Measurements from ENCODE around the gene KIF1C.

Gene KIF1C

GRCh38 chr17:4948166-4948930, 49.4 kb upstream of the KIF1C start, which contains the start of gene PFN1 (continued):
- no peak for TF ChIP-seq MZF1 (tag by site-specific recombination; IDR thresholded peaks at IDR 0.05; ENCODE audit: borderline replicate concordance)
- no peak for TF ChIP-seq ZNF140 (tag by site-specific recombination; IDR thresholded peaks at IDR 0.05)
- no peak for TF ChIP-seq ZNF214 (tag by site-specific recombination; IDR thresholded peaks at IDR 0.05; ENCODE audit: borderline replicate concordance)
- no peak for TF ChIP-seq ZNF223 (tag by site-specific recombination; IDR thresholded peaks at IDR 0.05)
- TF ChIP-seq ZNF623 (tag by site-specific recombination; IDR thresholded peaks at IDR 0.05), result 0 out of 2 replicates have a peak, but pooled peaks have one; percentile 4
- TF ChIP-seq, protein P1, sequence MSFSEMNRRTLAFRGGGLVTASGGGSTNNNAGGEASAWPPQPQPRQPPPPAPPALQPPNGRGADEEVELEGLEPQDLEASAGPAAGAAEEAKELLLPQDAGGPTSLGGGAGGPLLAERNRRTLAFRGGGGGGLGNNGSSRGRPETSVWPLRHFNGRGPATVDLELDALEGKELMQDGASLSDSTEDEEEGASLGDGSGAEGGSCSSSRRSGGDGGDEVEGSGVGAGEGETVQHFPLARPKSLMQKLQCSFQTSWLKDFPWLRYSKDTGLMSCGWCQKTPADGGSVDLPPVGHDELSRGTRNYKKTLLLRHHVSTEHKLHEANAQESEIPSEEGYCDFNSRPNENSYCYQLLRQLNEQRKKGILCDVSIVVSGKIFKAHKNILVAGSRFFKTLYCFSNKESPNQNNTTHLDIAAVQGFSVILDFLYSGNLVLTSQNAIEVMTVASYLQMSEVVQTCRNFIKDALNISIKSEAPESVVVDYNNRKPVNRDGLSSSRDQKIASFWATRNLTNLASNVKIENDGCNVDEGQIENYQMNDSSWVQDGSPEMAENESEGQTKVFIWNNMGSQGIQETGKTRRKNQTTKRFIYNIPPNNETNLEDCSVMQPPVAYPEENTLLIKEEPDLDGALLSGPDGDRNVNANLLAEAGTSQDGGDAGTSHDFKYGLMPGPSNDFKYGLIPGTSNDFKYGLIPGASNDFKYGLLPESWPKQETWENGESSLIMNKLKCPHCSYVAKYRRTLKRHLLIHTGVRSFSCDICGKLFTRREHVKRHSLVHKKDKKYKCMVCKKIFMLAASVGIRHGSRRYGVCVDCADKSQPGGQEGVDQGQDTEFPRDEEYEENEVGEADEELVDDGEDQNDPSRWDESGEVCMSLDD (tag by site-specific recombination; IDR thresholded peaks at IDR 0.05), result peak; percentile 75

DNA sequence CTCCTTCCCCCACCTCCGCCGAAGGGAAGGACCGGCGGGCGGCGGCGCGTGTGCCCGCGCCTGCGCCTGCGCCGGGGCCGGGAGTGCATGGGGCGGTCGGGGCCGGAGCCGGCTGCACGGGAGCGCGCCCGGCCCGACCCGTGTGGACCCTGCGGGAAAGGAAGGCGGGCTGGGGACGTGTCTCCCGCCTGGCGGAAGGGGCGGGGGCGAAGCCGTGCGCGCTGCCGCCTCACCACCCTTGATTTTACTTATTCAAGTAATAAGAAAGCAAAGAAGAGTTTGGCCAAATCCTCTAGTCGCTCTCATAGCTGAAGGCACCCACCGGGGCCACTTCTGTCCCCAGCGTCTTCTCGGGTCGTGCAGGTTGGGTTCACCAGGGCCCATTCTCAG, 48.8 kb upstream of the KIF1C start:
- Histone ChIP-seq H3K4me1 (ENCODE audit: control insufficient read depth, insufficient read depth, low read length) (peaks cover 21% of the 10 kb centered on the region), H3K36me3 (ENCODE audit: control insufficient read depth in 2 of 2, insufficient read depth in 1 of 2, low read length in 2 of 2) (peaks cover 16 to 34% of the 10 kb centered on the region in 2 experiments), H3K27ac (ENCODE audit: extremely low read depth, low read depth, low read length) (peak overlapping the region; percentile 99), H3K4me3 (ENCODE audit: low read depth, low read length) (peak overlapping the region; percentile 97), H3K9me3 (ENCODE audit: control insufficient read depth, insufficient read depth, low read depth, low read length) (no peaks in the 10 kb centered on the region)
- TF ChIP-seq ZNF146 (tag by site-specific recombination; IDR thresholded peaks at IDR 0.05), result no peak
- no peak for TF ChIP-seq TCF7L2 (IDR thresholded peaks at IDR 0.05; ENCODE audit: borderline replicate concordance, low read depth, low read length)
- peak; percentile 67 for TF ChIP-seq ZNF341 (tag by site-specific recombination; IDR thresholded peaks at IDR 0.05; ENCODE audit: low read depth)
- TF ChIP-seq GLIS2 (tag by site-specific recombination; IDR thresholded peaks at IDR 0.05), result peak; percentile 43; the same call in 1 of the 2 replicates
- TF ChIP-seq ZBTB17 (tag by site-specific recombination; IDR thresholded peaks at IDR 0.05), result 0 out of 2 replicates have a peak, but pooled peaks have one; percentile 5
- no peak for TF ChIP-seq ZBTB26 (tag by site-specific recombination; optimal IDR thresholded peaks at IDR 0.05)
- TF ChIP-seq IKZF3 (tag by site-specific recombination; IDR thresholded peaks at IDR 0.05), result 0 out of 2 replicates have a peak, but pooled peaks have one; percentile 84
- TF ChIP-seq ZNF561 (tag by site-specific recombination; IDR thresholded peaks at IDR 0.05; ENCODE audit: borderline replicate concordance), result 0 out of 2 replicates have a peak, but pooled peaks have one; percentile 18
- TF ChIP-seq WT1 (tag by site-specific recombination; IDR thresholded peaks at IDR 0.05), result no peak
- TF ChIP-seq GLI2 (tag by site-specific recombination; IDR thresholded peaks at IDR 0.05; ENCODE audit: borderline replicate concordance, low read depth), result no peak
- no peak; the same call in 1 of the 2 replicates for TF ChIP-seq ZXDB (tag by site-specific recombination; IDR thresholded peaks at IDR 0.05)
- TF ChIP-seq PBX3 (CRISPR knock-in tag; IDR thresholded peaks at IDR 0.05), result peak; percentile 26; the same call in 1 of the 2 replicates
- TF ChIP-seq BCL11A (tag by site-specific recombination; IDR thresholded peaks at IDR 0.05; ENCODE audit: low read depth), result 0 out of 2 replicates have a peak, but pooled peaks have one; percentile 52
- TF ChIP-seq, protein P2, sequence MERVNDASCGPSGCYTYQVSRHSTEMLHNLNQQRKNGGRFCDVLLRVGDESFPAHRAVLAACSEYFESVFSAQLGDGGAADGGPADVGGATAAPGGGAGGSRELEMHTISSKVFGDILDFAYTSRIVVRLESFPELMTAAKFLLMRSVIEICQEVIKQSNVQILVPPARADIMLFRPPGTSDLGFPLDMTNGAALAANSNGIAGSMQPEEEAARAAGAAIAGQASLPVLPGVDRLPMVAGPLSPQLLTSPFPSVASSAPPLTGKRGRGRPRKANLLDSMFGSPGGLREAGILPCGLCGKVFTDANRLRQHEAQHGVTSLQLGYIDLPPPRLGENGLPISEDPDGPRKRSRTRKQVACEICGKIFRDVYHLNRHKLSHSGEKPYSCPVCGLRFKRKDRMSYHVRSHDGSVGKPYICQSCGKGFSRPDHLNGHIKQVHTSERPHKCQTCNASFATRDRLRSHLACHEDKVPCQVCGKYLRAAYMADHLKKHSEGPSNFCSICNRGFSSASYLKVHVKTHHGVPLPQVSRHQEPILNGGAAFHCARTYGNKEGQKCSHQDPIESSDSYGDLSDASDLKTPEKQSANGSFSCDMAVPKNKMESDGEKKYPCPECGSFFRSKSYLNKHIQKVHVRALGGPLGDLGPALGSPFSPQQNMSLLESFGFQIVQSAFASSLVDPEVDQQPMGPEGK (tag by site-specific recombination; IDR thresholded peaks at IDR 0.05), result peak; percentile 12; the same call in 1 of the 2 replicates
- peak; percentile 64; the same call in 1 of the 2 replicates for TF ChIP-seq ZNF335 (tag by site-specific recombination; conservative IDR thresholded peaks at IDR 0.05)
- TF ChIP-seq ZNF239 (tag by site-specific recombination; IDR thresholded peaks at IDR 0.05), result no peak
- TF ChIP-seq SP2 (tag by site-specific recombination; IDR thresholded peaks at IDR 0.05), result peak; percentile 46
- TF ChIP-seq YY1 (tag by site-specific recombination; IDR thresholded peaks at IDR 0.05), result no peak
- TF ChIP-seq ZSCAN5A (tag by site-specific recombination; IDR thresholded peaks at IDR 0.05), result no peak
- no peak for TF ChIP-seq SCRT2 (tag by site-specific recombination; IDR thresholded peaks at IDR 0.05)
- TF ChIP-seq ZBTB7A (tag by site-specific recombination; IDR thresholded peaks at IDR 0.05; ENCODE audit: low read depth), result no peak
- TF ChIP-seq ZNF626 (tag by site-specific recombination; IDR thresholded peaks at IDR 0.05), result no peak
- CTCF ChIA-PET, result interaction anchor here (1.2 kb wide), 1 partner anchor 9 kb away, joined by 3 read pairs; the partner anchor contains the start of genes RNF167 and SLC25A11
- POLR2A ChIA-PET, result interaction anchor here (1.0 to 17.9 kb wide), 11 partner anchors 9 to 239 kb away, joined by 3 to 358 read pairs (median 7); partner anchors contain the start of genes CAMTA2, INCA1, KIF1C and PLD2
